Measurements from ENCODE around the gene RUNX2.

Gene RUNX2

DNA sequence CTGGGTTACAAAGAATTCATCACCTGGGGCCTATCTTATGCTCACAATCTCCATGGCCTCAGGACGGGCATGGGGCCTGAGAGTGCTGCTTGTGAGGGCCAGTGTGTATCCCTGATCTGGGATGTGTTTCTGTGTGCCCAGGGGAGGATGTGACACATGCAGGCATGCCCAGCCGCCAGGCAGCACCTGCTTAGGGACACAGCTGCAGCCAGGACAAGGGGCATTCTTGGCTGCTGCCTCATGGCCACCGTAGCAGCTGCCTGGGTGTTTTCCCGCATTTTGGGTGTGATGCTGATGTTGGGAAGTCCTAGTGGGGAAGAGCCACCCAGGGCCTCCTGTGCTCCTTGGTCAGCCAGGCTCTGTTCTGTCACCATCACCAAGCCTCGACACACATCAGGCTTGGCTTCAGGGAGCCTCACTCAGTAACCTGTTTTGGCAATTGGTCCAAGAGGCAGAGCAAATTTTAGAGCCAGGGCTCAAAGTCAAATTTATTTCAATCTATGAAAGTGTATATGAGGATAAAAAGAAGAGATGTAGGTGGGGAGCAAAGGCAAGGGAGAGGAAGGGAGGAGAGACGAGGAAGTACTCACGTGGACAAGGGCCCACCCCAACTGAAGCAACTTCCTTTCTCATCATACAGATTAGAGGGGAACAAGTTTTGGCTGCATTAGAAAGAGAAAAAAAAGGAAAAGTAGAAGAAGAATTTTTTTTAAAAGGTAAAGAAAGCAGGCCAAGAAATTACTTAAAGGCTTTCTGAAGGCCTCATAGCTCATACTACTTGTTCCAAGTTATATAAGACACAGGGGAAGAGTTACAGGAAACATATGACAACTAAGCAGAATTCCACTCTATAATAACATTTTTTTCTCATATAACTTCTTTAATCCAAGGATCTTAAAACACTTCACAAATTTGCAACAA, 319.5 kb downstream of the RUNX2 start:
- ChIA-PET CTCF (no interaction called here), POLR2A (no interaction called here)
- TF ChIP-seq NFRKB (IDR thresholded peaks at IDR 0.05) (no peak), TARDBP (IDR thresholded peaks at IDR 0.05) (no peak), HDGF (IDR thresholded peaks at IDR 0.05; ENCODE audit: borderline replicate concordance) (no peak), FOXK2 (IDR thresholded peaks at IDR 0.05) (no peak), FOXA1 (IDR thresholded peaks at IDR 0.05) (no peak), ELF4 (IDR thresholded peaks at IDR 0.05) (no peak), CTBP1 (IDR thresholded peaks at IDR 0.05; ENCODE audit: borderline replicate concordance) (no peak), SP1 (IDR thresholded peaks at IDR 0.05) (no peak), BHLHE40 (IDR thresholded peaks at IDR 0.05; ENCODE audit: borderline replicate concordance) (no peak), LEF1 (IDR thresholded peaks at IDR 0.05; ENCODE audit: borderline replicate concordance) (no peak), L3MBTL2 (conservative IDR thresholded peaks at IDR 0.05) (no peak), FOXM1 (IDR thresholded peaks at IDR 0.05; ENCODE audit: borderline replicate concordance) (no peak), SUZ12 (IDR thresholded peaks at IDR 0.05) (no peak), ZNF384 (IDR thresholded peaks at IDR 0.05) (no peak), ARNT (IDR thresholded peaks at IDR 0.05) (no peak), PKNOX1 (IDR thresholded peaks at IDR 0.05) (no peak)
- no peak for DNase-seq (ENCODE audit: extremely low spot score)

- no peak for DNase-seq (ENCODE audit: extremely low spot score)
- ChIA-PET CTCF (no interaction called here), POLR2A (no interaction called here)
- TF ChIP-seq HDGF (IDR thresholded peaks at IDR 0.05; ENCODE audit: borderline replicate concordance) (no peak), ZNF384 (IDR thresholded peaks at IDR 0.05) (no peak)
Observed at GRCh38 chr6:45648262-45648620, 320.1 kb downstream of the RUNX2 start.

GRCh38 chr6:45650524-45651135, 322.5 kb downstream of the RUNX2 start:
- POLR2A ChIA-PET = interaction anchor here (0.7 kb wide), 1 partner anchor 31 kb away, joined by 3 read pairs; no protein-coding TSS in a partner anchor
- TF ChIP-seq TARDBP (IDR thresholded peaks at IDR 0.05) (no peak), SUZ12 (IDR thresholded peaks at IDR 0.05) (no peak), PKNOX1 (IDR thresholded peaks at IDR 0.05) (no peak), NFRKB (IDR thresholded peaks at IDR 0.05) (no peak), ELF4 (IDR thresholded peaks at IDR 0.05) (no peak), ZNF384 (IDR thresholded peaks at IDR 0.05) (no peak), L3MBTL2 (conservative IDR thresholded peaks at IDR 0.05) (no peak), FOXK2 (IDR thresholded peaks at IDR 0.05) (no peak), ARNT (IDR thresholded peaks at IDR 0.05) (no peak), FOXM1 (IDR thresholded peaks at IDR 0.05; ENCODE audit: borderline replicate concordance) (no peak), CTBP1 (IDR thresholded peaks at IDR 0.05; ENCODE audit: borderline replicate concordance) (no peak), BHLHE40 (IDR thresholded peaks at IDR 0.05; ENCODE audit: borderline replicate concordance) (no peak), FOXA1 (IDR thresholded peaks at IDR 0.05) (no peak)
- DNase-seq (ENCODE audit: extremely low spot score) = no peak
- CTCF ChIA-PET = interaction anchor here (0.5 kb wide), 1 partner anchor 54 kb away, joined by 4 read pairs; no protein-coding TSS in a partner anchor

- DNase-seq (ENCODE audit: extremely low spot score) = no peak
- CTCF ChIA-PET = no interaction called here
- TF ChIP-seq SUZ12 (IDR thresholded peaks at IDR 0.05) = no peak
- TF ChIP-seq PKNOX1 (IDR thresholded peaks at IDR 0.05) = no peak
- no peak for TF ChIP-seq FOXA1 (IDR thresholded peaks at IDR 0.05)
- no peak for TF ChIP-seq CTBP1 (IDR thresholded peaks at IDR 0.05; ENCODE audit: borderline replicate concordance)
- no peak for TF ChIP-seq NFRKB (IDR thresholded peaks at IDR 0.05)
- POLR2A ChIA-PET = no interaction called here
Observed at GRCh38 chr6:45651301-45651700, 323.2 kb downstream of the RUNX2 start.

- DNase-seq (ENCODE audit: extremely low spot score) = no peak
- CTCF ChIA-PET = no interaction called here
- TF ChIP-seq PKNOX1 (IDR thresholded peaks at IDR 0.05) = no peak
- no peak for TF ChIP-seq ZNF384 (IDR thresholded peaks at IDR 0.05)
- no peak for TF ChIP-seq TARDBP (IDR thresholded peaks at IDR 0.05)
- no peak for TF ChIP-seq SP1 (IDR thresholded peaks at IDR 0.05)
- no peak for TF ChIP-seq ARNT (IDR thresholded peaks at IDR 0.05)
- TF ChIP-seq CTBP1 (IDR thresholded peaks at IDR 0.05; ENCODE audit: borderline replicate concordance) = no peak
- TF ChIP-seq SUZ12 (IDR thresholded peaks at IDR 0.05) = no peak
- no peak for TF ChIP-seq NFRKB (IDR thresholded peaks at IDR 0.05)
- POLR2A ChIA-PET = no interaction called here
Observed at GRCh38 chr6:45652416-45652815, 324.3 kb downstream of the RUNX2 start.

Data from HEK293T (cell line).